ENCODE results near the gene ZNF609.

DNA sequence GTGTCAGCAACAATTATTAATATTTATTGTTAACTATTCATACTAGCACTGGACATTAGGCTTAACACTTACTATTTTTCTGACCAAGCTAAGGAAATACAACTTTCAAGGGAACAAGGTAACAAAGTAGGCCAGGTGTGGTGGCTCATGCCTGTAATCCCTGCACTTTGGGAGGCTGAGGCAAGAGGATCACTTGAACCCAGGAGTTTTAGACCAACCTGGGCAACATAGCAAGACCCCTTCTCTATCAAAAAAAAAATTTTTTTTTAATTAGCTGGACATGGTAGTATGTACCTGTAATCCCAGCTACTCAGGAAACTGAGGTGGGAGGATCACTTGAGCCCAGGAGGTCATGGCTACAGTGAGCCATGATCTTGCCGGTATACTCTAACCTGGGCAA is 183.3 kb downstream of the ZNF609 start:
- no peak for TF ChIP-seq CTCF (conservative IDR thresholded peaks at IDR 0.05; ENCODE audit: low read depth, low read length)
- TF ChIP-seq EZH2 (IDR thresholded peaks at IDR 0.05; ENCODE audit: low read length, unreplicated experiment), result no peak
